SK-N-MC (cell line): Measurements from ENCODE around the gene SHANK3.

ENCODE experiments used
- EZH2 ChIP-seq: fragments of 200-600 bp; sonication (generic); IDR thresholded peaks from one replicate; pipeline ENCODE4 v1.6.1; 2017; ENCODE audit warnings: antibody characterized with exemption
- FOXP2 ChIP-seq: optimal IDR thresholded peaks from 2 replicates; pipeline ENCODE3; 2011; ENCODE audit warnings: mild to moderate bottlenecking, moderate library complexity; ENCODE audit not compliant: insufficient read depth; ENCODE audit errors: extremely low read length, control extremely low read depth
- POLR2AphosphoS5 ChIP-seq: IDR thresholded peaks from 2 replicates; pipeline ENCODE4 v1.6.1; 2012; ENCODE audit warnings: mild to moderate bottlenecking, low read depth, low read length, borderline replicate concordance

DNA sequence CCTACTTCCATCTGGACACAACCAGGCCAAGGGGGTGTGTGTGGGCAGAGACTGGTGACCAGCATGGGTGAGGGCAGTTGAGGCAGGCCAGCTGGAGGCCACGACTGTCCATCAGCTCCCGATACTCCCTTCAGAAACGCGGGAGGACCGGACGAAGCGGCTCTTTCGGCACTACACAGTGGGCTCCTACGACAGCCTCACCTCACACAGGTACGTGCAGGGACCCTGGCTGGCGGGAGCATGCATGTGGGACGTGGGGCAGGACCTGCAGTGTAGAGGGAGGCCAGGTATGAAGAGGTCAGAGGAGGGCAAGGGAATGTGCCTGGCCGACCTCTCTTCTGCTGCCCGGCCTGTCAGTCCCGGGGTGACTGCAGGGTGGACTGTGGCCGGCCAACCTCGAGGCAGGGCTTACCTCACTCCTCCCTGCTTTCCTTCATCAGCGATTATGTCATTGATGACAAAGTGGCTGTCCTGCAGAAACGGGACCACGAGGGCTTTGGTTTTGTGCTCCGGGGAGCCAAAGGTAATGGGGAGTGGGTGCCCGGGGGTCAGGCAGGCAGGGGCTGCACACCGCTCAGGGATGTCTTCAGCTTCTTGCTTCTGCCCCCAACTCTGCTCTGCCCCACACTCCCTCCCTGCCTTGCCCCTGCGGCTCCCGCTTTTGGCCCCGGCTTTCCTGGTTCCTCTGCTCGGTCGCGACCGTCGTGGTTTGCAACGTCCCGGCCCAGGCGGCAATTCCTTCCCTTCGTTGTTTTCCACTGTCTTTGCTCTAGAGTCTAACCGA is 31.3 kb downstream of the SHANK3 start:
- TF ChIP-seq POLR2AphosphoS5: no peak
- no peak for TF ChIP-seq EZH2
- TF ChIP-seq FOXP2: no peak
